COLO668 (cell line): ENCODE results near the gene DCDC1.

Source experiments
- DNase-seq: peaks from one replicate; lab custom pipeline; 2025; ENCODE audit not compliant: unreplicated experiment; lab: John Stamatoyannopoulos, UW

The DCDC1 gene

GRCh38 chr11:30917266-30917665 lies 452.3 kb downstream of the DCDC1 start:
- no peak for DNase-seq

- no peak for DNase-seq
Measured at GRCh38 chr11:30916764-30917163, 452.8 kb downstream of the DCDC1 start.

GRCh38 chr11:30914143-30914762 lies 455.3 kb downstream of the DCDC1 start:
- DNase-seq: peak; percentile 13

GRCh38 chr11:30911247-30911646 lies 458.3 kb downstream of the DCDC1 start:
- no peak for DNase-seq

GRCh38 chr11:30908857-30909256 lies 460.7 kb downstream of the DCDC1 start:
- DNase-seq: no peak

- DNase-seq: no peak
Measured at GRCh38 chr11:30908272-30908671, 461.3 kb downstream of the DCDC1 start.

GRCh38 chr11:30902929-30903328 lies 466.6 kb downstream of the DCDC1 start:
- no peak for DNase-seq

GRCh38 chr11:30895046-30895445 lies 474.5 kb downstream of the DCDC1 start:
- no peak for DNase-seq

- DNase-seq: no peak
Measured at GRCh38 chr11:30893318-30893717, 476.2 kb downstream of the DCDC1 start.

GRCh38 chr11:30889143-30889794 lies 480.3 kb downstream of the DCDC1 start:
- DNase-seq: no peak

GRCh38 chr11:30879322-30880005 lies 490.1 kb downstream of the DCDC1 start:
- no peak for DNase-seq

- no peak for DNase-seq
Measured at GRCh38 chr11:30878400-30878799, 491.1 kb downstream of the DCDC1 start.

GRCh38 chr11:30876663-30877396 lies 492.7 kb downstream of the DCDC1 start:
- DNase-seq: no peak

- no peak for DNase-seq
Measured at GRCh38 chr11:30876228-30876627, 493.3 kb downstream of the DCDC1 start.

GRCh38 chr11:30875806-30876205 lies 493.7 kb downstream of the DCDC1 start:
- no peak for DNase-seq

- no peak for DNase-seq
Measured at GRCh38 chr11:30873924-30874610, 495.5 kb downstream of the DCDC1 start.

GRCh38 chr11:30868626-30869081 lies 500.9 kb downstream of the DCDC1 start:
- no peak for DNase-seq

GRCh38 chr11:30863209-30863608 lies 506.3 kb downstream of the DCDC1 start:
- no peak for DNase-seq

GRCh38 chr11:30861531-30861930 lies 508.0 kb downstream of the DCDC1 start:
- DNase-seq: no peak

- DNase-seq: no peak
Measured at GRCh38 chr11:30861064-30861463, 508.5 kb downstream of the DCDC1 start.

GRCh38 chr11:30860146-30860545 lies 509.4 kb downstream of the DCDC1 start:
- DNase-seq: no peak
